Urothelium cell line (cell line): ENCODE results near the gene PGAP3.
"Not testable (repeated sequence)": the region's sequence is repeated elsewhere in the genome, so short reads cannot be mapped to it uniquely, and the experiment has no call there.

ENCODE experiments used
- DNase-seq: peaks from one replicate; pipeline ENCODE4 v3.0.0; 2011; ENCODE audit warnings: low spot score, mixed read lengths
- FAIRE-seq: peaks from 2 replicates; lab custom pipeline; 2011; peaks lifted over from hg19 to GRCh38; lab: Jason Lieb, UNC

Gene PGAP3

DNA sequence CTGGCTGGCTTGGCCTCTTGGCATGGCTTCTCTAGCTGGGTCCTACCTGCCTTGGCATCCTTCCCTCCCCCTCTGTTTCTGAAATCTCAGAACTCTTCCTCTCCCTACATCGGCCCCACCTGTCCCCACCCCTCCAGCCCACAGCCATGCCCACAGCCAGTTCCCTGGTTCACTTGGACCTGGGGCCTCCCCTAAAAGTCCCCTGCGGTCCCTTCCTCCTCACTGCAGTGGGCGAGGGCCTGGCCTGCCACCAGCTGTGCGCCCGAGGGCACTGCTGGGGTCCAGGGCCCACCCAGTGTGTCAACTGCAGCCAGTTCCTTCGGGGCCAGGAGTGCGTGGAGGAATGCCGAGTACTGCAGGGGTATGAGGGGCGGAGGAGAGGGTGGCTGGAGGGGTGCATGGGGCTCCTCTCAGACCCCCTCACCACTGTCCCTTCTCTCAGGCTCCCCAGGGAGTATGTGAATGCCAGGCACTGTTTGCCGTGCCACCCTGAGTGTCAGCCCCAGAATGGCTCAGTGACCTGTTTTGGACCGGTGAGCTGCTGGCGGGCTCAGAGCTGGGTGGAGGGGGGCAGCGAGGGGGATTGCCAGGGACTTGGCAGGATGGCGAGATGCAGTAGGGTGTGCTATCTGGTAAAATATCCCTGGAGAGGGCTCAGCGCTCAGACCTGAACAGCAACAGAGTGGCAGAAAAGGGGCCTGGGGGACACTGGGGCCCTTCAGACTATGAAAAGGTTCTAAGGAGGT is 28.4 kb upstream of the PGAP3 start:
- FAIRE-seq, result no peak
- DNase-seq, result no peak

DNA sequence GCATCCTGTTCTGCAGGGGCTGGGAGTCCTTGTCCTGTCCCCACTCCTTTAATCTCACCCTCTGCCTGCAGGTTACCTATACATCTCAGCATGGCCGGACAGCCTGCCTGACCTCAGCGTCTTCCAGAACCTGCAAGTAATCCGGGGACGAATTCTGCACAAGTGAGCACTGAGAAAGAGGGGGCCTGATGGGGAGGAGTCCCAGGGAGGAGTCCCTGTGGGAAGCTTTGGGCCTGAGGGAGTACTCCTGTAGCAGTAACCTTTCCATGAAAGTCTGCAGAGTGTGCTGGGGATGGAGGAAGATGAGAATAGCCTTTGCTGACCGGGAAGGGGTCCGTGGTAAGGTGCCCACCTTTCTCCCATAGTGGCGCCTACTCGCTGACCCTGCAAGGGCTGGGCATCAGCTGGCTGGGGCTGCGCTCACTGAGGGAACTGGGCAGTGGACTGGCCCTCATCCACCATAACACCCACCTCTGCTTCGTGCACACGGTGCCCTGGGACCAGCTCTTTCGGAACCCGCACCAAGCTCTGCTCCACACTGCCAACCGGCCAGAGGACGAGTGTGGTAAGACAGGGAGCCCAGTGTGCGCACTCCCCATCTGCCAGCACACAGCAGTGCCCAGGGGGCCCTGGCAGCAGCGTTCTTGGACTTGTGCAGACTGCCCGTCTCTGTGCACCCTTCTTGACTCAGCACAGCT is 27.7 kb upstream of the PGAP3 start:
- FAIRE-seq (no peak), DNase-seq (no peak)

DNA sequence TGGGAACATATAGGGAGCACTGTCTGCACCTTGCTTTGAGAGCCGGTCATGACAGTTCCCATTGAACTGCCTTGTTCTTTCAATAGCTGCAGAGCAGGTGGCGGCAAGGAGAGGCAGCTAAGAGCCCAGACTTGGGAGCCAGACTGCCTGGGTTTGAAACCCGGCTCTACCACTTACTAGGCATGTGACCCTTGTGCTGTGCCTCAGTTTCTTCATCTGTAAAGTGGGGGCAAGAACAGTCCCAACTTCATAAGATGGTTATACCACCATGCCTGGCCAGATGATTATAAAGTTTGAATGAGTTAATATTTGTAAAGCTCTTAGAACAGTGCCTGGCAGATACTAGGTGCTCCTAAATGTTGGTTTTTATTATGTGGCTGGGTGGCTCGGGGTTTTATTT is 26.4 kb upstream of the PGAP3 start:
- DNase-seq, result no peak
- no peak for FAIRE-seq

DNA sequence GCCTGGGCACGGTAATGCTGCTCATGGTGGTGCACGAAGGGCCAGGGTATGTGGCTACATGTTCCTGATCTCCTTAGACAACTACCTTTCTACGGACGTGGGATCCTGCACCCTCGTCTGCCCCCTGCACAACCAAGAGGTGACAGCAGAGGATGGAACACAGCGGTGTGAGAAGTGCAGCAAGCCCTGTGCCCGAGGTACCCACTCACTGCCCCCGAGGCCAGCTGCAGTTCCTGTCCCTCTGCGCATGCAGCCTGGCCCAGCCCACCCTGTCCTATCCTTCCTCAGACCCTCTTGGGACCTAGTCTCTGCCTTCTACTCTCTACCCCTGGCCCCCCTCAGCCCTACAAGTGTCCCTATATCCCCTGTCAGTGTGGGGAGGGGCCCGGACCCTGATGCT is 24.0 kb upstream of the PGAP3 start:
- DNase-seq (no peak), FAIRE-seq (no peak)

DNA sequence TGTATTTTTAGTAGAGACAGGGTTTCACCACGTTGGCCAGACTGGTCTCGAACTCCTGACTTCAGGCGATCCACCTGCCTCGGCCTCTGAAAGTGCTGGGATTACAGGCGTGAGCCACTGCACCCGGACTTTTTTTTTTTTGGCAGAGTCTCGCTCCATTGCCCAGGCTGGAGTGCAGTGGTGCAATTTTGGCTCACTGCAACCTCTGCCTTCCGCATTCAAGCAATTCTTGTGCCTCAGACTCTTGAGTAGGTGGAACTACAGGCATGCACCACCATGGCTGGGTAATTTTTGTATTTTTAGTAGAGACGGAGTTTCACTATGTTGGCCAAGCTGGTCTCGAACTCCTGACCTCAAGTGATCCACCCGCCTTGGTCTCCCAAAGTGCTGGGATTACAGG is 23.2 kb upstream of the PGAP3 start:
- not testable (repeated sequence) for FAIRE-seq, DNase-seq

DNA sequence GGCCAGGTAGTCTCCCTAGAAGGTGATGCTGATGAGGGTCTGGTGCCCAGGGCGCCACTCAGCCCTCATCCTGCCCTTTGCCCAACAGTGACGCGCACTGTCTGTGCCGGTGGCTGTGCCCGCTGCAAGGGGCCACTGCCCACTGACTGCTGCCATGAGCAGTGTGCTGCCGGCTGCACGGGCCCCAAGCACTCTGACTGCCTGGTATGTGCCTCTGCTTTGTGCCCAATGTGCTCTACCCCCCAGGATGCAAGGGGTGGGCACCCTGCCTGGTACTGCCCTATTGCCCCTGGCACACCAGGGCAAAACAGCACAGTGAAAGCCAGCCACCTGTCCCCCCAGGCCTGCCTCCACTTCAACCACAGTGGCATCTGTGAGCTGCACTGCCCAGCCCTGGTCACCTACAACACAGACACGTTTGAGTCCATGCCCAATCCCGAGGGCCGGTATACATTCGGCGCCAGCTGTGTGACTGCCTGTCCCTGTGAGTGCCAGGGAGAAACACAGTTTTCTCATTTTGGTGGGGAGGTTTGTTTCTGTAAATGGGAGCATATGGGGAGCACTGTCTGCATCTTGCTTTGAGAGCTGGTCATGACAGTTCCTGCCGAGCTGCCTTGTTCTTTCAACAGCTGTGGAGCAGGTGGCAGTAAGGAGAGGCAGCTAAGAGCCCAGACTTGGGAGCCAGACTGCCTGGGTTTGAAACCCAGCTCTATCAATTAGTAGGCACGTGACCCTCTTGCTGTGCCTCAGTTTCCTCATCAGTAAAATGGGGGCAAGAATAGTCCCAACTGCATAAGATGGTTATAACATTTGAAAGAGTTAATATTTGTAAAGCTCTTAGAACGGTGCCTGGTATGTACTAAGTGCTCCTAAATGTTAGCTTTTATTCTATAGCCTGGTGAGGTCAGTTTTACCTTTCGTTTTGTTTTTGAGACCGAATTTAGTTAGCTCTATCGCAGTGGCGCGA is 22.4 kb upstream of the PGAP3 start:
- DNase-seq (no peak), FAIRE-seq (no peak)

DNA sequence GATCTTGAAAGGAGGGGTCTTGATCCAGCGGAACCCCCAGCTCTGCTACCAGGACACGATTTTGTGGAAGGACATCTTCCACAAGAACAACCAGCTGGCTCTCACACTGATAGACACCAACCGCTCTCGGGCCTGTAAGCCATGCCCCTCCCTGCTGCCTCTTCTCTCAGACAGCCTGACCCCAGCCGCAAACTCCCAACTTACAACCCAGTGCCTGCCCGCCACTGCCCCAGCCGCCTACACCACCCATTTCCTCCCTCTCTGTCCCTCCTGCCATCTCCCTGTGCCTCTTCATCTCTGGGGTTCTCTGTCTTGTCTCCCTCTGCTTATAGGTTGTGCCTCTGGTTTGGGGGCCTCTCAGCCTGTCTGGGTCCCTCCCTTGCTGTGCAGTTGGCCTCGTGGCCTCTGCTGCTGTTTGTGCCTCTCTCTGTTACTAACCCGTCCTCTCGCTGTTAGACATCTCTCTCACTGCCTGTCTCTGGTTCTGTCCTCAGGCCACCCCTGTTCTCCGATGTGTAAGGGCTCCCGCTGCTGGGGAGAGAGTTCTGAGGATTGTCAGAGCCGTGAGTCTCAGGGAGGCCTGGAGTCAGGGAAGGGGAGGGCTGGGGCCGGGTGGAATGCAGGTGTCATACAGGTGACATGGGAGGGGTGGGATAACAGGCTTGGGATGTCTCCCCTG is 21.6 kb upstream of the PGAP3 start:
- DNase-seq, result no peak
- no peak for FAIRE-seq

DNA sequence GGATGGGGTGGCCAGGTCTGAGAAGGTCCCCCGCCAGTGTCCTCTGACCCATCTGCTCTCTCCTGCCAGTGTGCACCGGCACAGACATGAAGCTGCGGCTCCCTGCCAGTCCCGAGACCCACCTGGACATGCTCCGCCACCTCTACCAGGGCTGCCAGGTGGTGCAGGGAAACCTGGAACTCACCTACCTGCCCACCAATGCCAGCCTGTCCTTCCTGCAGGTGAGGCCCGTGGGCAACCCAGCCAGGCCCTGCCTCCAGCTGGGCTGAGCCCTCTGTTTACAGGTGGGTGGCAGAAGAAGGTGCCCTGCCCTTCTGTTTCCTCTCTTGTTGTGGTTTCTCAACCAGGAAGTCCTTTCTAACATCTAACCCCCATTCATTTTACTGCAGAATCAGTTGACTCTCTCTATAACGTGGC is 19.1 kb upstream of the PGAP3 start:
- DNase-seq (no peak), FAIRE-seq (no peak)

DNA sequence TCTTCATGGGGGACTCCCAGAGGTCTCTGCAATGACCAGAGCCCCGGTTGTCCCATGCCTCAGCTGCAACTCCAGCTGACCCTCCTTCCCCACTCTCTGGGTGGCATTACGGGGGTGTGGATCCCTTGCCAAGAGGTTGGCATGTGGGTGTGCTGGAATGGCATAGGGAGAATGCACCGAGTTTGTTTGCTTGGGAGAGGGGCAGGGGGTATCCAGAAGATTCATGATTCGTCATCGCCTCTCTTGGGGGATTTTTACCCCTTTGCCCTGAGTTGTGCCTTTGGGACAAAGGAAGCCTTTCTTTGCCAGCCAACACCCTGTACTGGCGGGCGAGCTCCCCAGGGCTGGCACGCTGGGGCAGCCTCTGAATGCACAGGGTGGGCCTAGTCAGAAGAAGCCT is 18.5 kb upstream of the PGAP3 start:
- FAIRE-seq (no peak), DNase-seq (no peak)

DNA sequence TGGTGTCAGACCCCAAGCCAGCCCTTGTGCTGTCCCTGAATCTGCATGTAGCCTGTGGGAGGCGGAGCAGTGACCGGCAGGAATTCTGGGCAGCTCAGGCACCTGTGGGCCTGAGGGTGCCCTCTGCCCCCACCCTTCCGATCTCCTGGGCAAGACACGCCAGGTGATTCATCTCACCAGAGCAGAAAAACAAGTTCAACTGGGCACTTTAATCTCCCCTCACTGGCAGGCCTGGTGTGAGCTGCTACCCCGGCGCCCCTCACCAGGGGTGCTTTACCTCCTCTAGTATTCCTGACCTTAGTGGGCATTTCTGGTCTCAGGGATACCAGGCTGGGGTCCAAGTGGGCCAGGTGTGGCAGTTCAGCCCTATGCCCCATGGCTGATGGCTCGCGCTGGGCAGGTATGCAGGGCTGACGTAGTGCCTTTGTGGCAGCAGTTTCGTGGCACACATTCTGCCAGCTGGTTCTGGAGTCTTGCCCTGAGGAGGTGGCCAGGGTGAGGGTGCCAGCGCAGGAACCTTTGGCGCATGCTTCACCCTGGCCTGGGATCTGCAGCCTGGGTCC is 18.0 kb upstream of the PGAP3 start:
- FAIRE-seq (no peak), DNase-seq (no peak)

DNA sequence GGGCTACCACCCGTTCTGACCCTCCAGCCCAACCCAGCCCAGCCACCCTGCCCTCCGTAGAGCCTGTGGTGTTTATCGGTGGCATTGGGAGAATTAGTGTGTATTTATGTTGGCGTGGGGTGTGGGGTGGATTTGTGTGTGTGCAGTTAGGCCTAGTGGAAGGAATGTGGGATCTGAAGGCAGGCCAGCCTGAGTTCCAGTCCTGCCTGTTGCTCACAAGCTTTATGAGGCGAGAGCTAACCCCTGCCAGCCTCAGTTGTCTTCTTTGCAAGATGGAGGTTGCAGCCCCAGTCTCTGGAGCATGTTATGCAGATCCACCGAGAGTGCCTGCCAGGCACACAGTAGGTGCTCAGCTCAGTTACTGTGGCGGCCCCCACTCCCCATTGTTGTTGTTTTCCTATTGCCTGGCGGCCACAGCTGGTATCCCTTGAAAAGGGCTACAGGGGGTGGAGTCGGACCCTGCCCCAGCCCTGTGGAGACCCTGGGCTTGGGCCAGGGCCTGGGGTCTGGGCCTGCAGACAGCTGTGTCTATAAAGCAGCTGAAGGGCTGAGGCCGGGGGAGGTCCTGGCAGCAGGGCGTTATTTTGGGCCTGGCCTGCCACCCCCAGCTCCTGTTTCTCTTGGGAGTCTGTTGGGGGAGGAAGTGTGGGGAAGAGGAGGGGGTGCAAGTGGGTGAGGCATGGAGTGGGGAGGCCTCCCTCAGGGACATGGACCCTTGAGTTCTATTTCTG is 17.1 kb upstream of the PGAP3 start:
- DNase-seq, result no peak

DNA sequence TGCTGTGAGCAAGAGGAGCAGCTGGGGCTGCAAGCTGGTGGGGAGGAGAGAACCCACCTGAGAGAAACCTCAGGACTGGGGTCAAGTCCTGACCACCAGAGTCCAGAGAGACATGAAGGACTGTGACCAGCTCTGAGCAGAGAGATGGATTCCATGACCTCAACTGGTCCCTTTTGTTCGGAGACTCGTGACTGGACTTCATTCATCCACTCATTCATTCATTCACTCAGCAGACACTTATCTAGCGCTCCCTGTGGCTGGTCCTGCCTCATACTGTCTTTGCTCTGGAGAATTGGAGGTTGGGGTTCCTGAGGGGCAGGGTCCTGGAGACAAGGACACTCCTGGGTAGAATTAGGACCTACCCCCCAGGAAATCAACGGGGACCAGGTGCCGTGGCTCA is 16.1 kb upstream of the PGAP3 start:
- FAIRE-seq, result no peak

More for the DNA sequence above, 17.1 kb upstream of the PGAP3 start:
- FAIRE-seq, result no peak

DNA sequence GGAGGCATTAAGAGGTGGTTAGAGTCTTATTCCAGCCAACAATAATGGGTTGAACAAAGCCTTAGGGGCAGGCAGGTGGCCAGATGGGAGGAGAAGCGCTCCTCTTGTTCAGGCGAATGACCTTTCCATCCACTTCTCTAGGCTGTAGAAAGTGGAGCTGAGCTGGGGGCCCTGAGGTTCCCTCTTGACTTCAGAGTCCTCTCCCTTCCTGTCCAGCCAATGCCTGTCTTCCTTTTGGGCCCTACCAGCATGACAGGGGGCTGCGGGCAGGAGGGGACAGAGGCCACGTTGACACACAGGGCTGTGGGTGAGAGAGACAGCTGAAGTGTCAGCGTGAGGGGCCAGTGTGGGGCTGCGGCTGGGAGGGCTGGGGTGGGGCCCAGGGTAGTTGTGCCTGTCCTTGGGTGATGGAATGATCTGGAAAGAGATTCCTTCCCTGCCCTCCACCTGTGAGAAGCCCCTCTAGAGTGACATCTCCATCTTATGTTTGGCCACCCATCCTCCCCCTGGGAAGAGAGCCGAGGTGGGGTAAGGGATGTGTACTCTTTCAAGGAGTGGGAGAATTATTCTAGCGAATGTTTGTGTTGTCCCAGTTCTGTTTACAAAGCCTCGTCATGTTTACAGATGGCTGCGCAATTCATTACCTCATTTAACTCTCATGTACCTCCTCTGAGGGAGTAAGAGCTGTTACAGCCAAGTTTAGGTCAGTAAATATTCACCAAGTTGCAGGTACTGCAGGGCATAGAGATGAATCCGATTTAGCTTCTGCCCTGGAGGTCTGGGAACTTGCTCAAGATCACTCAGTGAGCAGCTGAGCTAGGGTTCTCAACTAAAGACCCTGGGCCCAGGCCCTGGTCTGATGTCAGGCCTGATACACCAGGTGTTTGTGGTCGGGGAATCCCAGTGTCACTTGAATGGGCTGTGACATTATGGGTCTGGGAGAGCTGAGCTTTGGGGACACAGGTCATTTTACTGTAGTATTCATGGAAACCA is 15.3 kb upstream of the PGAP3 start:
- FAIRE-seq, result no peak
- DNase-seq, result no peak

More for the DNA sequence above, 16.1 kb upstream of the PGAP3 start:
- no peak for DNase-seq

DNA sequence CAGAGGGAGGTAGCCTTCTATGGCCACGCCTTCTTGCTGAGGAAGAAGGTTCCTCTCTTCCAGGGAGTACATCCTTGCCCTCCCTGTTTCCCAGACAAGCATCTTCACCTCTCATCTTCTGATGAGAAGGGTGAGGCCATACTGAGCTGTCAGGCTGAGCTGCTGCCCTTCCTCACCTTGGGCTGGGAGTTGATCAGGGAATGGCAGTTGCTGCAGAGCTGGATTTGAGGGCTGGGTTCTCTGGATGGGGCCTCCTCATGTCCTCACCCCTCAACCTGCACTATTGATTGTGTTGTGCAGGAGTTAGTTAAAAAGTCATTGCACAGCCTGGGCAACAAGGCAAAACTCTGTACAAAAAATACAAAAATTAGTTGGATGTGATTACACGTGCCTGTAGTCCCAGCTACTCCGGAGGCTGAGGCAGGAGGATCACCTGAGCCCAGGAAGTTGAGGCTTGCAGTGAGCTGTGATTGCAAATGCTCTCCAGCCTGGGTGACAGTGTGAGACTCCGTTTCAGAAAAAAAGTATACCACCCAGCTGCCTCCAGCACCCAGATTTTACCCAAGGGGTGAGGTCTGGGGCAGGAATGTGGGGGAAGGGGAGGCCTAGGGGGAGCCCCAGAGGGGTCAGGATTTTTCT is 14.0 kb upstream of the PGAP3 start:
- DNase-seq, result no peak
- no peak for FAIRE-seq

DNA sequence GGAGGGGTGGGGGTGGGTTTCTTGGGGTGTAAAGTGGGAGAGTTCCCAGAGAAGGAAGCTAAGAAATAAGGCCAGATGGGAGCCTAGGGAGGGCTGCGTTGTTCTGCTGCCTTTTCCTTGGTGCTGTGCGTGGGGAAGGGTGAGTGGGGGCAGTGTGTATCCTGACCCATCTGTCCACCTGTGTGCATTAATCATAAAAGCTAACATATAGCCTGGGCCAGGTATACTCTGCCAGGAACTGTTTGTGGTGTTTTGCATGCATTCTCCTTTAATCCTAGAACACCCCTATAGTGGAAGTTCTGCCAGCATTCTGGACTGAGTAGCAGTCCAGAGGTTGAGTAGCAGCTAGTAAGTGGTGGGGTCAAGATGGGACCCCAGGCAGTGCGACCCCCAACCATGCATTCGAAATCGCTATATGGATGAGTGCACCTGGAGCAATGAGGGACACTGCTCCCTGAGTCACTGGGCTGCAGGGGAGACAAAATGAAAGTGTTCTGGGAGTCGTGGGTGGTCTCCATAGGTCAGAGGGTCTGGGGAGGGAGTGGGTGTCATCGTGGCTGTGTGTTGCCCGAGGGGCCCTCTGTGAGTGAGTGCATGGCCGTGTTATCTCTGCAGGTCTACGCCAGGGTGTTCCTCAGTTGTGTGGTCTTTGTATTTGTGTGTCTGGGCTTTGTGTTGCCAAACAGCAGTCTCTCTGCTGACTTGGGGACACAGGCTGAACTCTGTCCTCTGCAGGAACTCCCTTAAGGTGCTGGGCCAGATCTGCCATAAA is 13.3 kb upstream of the PGAP3 start:
- no peak for DNase-seq
- FAIRE-seq, result no peak

DNA sequence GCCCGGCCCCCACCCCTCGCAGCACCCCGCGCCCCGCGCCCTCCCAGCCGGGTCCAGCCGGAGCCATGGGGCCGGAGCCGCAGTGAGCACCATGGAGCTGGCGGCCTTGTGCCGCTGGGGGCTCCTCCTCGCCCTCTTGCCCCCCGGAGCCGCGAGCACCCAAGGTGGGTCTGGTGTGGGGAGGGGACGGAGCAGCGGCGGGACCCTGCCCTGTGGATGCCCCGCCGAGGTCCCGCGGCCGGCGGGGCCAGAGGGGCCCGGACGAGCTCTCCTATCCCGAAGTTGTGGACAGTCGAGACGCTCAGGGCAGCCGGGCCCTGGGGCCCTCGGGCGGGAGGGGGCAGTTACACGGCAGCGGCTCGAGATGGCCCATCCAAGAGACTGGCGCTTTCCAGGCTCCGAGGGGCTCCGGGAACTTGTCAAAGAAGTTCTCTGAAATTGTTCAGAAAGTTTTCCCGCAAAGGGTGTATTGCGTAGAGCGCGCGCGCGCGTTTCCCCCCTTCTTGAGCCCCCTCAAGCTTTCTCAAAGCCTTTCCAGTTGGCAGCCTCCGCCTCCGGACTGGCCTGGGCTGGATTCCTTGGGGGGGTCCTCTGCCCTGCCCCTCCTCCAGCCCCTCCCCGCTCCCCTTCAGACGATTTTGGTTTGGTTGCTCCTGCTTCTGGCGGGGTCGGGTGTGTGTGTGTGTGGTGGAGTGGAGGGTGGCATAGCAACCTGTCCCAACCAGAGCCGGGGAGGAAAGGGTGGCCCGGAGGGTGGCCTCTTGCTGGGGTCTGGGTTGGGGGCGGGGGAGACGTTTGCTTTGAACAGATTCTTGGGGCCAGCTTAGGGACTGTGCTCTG is 12.5 kb upstream of the PGAP3 start:
- no peak for FAIRE-seq
- peak; percentile 57 for DNase-seq

DNA sequence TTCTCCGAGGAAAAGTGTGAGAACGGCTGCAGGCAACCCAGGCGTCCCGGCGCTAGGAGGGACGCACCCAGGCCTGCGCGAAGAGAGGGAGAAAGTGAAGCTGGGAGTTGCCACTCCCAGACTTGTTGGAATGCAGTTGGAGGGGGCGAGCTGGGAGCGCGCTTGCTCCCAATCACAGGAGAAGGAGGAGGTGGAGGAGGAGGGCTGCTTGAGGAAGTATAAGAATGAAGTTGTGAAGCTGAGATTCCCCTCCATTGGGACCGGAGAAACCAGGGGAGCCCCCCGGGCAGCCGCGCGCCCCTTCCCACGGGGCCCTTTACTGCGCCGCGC is 11.9 kb upstream of the PGAP3 start, which contains the start of gene ERBB2:
Gene ERBB2, plus strand, starts transcription at position 247 of the 330 bp plus-strand sequence. CDS start 175 bp downstream, outside the sequence.
- DNase-seq, result peak; percentile 85
- FAIRE-seq, result peak; percentile 63
